GM18517 (cell line): ENCODE measurements around the gene CACNA1C.
"Not testable (repeated sequence)": the region's sequence is repeated elsewhere in the genome, so short reads cannot be mapped to it uniquely, and the experiment has no call there.

Experiments
- ATAC-seq: cut with Tn5 transposase; IDR thresholded peaks from one replicate; pipeline ENCODE4 v1.9.1; 2021; ENCODE audit warnings: mild to moderate bottlenecking, moderate library complexity; ENCODE audit not compliant: unreplicated experiment

Gene CACNA1C

GRCh38 chr12:2462087-2462486 lies 409.3 kb downstream of the CACNA1C start:
- no peak for ATAC-seq

GRCh38 chr12:2463719-2464118 lies 410.9 kb downstream of the CACNA1C start:
- no peak for ATAC-seq

DNA sequence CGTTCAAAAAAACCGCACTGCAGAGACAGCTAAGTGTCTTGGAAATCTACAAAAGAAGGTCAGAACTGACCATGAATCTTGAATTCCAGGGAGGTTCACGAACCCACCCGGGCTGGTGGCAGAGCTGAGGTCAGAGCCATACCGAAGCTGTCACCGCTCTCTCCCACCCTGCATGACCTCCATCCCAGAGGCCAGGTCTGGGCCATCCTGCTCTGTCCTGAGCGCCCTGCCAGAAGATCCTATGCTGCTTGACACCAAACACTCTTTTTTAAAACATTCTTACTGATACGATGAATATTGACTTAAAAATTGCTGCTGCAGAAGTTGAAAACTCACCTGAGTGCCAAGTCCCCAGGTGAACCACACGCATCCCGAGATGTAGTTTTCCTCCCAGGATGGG lies 412.9 kb downstream of the CACNA1C start:
- no peak for ATAC-seq

GRCh38 chr12:2466211-2466610 lies 413.4 kb downstream of the CACNA1C start:
- no peak for ATAC-seq

DNA sequence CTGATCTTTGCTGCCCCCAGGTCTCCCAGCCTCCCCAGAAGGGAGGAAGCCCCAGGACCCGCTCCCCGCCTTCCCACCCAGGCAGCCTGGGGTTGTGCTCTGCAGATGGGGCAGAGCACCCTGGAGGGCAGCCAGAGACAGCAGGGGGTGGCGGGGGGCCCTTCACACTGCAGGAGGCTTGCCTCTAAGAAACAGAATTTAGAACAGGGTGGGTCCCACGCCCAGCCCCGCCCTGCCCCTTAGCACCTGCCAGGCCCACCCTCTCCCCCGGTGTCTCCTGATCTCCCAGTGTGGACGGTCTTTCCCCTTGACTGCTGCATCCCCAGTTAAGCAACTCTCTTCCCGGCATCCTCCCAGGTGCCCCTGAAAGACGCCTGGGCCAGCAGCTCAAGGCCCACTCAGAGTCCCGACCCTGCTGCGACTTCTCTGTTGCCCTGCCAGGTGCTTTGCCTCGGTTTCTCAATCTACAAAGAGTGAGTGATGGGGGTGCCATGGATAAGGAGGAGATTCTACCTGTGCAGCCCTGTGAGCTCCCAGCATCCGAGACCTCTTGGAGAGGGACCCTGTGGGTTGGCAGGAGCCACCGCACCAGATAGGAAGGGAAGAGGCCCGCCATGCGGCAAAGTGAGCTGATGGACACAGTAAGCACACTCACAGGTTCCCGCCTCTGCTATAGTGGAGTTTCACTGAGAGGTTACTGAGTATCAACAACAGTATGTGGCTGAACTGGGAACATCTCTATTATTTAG lies 414.8 kb downstream of the CACNA1C start:
- ATAC-seq, result no peak

DNA sequence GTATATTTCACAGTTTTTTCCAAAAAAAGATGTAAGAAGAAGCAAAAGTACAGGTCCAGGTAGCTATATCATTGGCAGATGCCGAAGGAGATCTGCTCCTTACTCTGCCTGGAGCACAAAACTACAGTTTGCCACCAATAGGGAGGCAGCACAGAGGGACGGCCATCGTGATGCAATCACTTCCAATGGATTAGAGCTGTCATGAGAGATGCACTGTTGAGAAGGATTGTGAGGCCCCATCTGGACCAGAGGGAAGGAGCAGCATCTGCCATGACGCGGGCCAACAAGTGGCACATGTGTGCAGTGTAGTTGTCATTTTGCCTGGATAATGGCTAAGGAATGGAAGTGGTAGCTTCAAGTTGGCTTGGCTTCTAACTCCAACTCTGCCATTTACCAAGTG lies 423.2 kb downstream of the CACNA1C start:
- no peak for ATAC-seq

DNA sequence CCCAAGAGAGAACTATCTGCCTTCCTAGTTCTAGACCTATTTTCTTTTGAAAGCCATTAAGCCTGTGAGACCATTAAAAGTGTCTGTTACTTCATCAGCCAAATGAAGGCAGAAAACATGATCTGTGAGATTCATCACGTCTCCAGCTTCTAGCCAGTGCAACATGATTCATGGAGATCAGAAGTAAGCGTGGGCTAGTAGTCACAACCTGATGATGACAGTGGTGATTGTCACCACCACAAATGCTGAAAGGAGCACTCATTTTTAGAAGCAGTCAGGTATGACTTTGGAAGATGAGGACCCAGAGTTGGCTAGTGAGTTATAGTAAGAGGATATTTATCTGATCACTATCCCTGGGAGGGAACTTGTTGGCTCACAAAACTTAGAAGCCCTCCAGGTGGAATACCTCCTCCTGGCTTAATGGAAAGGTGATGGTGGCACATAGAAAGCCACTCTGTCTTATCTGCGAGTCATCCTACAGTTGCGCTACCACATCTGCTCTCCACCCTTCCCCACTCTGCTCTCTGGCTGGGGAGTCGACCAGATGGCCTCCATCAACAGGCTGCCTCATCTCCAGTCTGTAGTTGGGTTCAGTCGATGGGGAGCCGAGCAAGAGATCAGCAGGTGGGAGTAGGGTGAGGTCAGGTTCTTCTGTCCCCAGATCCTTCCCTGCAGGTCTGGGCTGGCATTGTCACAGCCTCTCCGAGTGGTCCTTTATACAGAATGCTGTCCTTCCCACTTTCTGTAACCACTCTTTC lies 424.4 kb downstream of the CACNA1C start:
- ATAC-seq, result no peak

GRCh38 chr12:2479851-2480535 lies 427.2 kb downstream of the CACNA1C start:
- no peak for ATAC-seq

DNA sequence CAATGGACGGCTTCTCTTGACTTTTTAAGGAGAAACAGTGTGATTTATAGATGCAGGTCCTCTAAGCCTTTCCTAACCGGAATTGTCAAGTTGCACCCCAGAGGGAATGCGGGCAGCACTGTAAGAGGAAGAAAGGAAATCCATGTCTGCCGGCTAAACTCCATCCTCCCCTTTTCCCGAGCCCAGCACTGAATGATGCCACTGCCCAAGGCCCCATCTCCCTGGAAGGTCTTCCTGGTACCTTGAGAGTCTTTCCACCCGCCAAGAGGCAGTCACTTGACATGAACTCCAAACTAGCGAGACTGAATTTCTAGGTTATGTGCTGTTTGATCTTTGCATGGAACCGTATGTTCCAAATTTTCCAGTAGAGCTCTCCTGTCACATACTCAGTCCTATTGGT lies 428.6 kb downstream of the CACNA1C start:
- ATAC-seq, result no peak

DNA sequence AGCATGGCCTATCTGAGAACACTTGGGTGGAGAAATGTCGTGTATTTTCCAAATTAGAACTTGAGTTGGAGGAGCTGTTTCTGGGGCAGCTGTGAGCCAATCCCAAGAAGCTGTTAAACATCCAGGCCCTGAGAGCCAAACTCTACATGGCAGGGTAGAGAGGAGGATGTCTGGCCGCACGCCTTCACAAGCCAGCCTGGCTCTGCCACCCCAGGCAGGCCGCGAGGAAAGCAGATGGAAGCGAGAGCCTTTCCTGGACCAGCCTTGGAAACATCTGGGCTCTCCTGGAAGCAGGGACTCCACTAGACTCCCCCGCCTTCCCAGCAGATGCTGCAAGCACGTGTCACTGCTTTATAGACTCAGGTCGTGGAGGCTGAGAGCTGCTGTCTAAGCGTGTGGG lies 429.2 kb downstream of the CACNA1C start:
- ATAC-seq, result no peak

- ATAC-seq, result no peak
Measured at GRCh38 chr12:2482938-2483660, 430.3 kb downstream of the CACNA1C start.

GRCh38 chr12:2483713-2484112 lies 430.9 kb downstream of the CACNA1C start:
- ATAC-seq, result no peak

DNA sequence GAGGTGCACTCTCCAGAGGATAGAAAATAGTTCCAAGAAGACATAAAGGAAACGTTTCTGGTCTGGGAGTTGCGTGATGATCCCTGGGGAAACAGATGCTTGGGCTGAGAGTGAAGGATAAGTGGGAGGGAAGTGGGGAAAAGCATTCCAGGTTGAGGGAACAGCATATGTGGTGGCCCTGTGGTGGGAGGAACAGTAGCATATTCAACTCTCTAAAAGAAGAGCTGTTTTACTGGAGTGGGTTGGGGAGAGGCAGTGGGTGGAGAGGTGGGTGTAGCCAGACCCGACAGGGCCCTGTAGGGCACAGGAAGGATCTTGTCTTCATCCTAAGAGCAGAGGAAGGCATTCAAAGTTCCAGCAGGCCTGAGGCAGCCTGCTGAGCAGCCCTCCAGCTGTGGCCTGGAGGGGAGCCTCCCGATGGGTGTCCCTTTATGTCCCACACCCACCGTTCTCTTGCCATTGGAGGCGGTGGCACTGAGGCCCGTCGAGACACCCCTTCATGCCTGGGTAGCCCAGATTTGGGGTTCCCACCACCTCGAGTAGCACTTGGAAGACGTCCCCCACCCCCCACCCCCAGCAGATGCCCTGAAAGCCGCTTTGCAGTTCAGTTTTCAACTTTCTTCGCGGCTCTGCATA lies 431.5 kb downstream of the CACNA1C start:
- no peak for ATAC-seq

- ATAC-seq, result no peak
Measured at GRCh38 chr12:2485681-2486080, 432.9 kb downstream of the CACNA1C start.

- ATAC-seq, result no peak
Measured at GRCh38 chr12:2486796-2487195, 434.0 kb downstream of the CACNA1C start.

DNA sequence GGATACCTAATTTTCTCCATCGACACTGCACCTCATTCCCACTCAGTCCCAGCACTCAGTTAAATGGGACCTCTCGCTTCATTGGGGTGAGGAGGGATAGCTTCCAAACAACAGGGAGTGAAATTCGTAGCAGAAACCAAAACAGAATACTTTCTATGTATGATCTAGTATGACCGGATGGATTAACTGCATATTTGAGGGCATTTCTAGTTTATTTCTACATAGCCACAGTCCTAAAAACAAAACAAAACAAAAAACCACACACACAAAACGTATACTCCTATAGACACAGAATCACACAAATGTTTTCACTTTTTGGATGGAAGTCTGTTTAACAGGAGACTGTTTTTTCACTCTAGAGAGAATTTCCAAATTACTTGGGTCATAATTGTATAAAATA lies 434.5 kb downstream of the CACNA1C start:
- ATAC-seq, result no peak

- no peak for ATAC-seq
Measured at GRCh38 chr12:2488131-2488530, 435.3 kb downstream of the CACNA1C start.

DNA sequence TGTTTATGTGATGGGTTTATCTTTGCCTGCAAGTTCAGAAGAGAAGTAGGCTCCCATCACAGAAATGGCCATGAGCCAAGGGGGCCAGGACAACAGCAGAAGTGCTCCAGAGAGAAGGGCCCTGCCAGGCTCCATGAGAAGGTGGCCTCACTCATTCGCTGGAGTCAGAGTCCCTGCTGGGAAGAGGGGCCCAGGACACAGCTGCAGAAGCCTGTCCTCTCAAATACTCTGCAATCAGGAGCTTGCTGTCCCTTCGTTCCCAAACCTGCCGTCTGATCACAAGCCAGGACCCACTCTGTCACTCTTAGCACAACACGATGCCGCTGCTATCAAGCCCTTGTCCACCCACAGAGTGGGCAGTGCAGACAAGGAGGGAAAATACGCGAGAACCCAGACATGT lies 435.8 kb downstream of the CACNA1C start:
- no peak for ATAC-seq

GRCh38 chr12:2489275-2489674 lies 436.5 kb downstream of the CACNA1C start:
- no peak for ATAC-seq

- ATAC-seq, result no peak
Measured at GRCh38 chr12:2490831-2491230, 438.0 kb downstream of the CACNA1C start.

GRCh38 chr12:2491349-2491748 lies 438.6 kb downstream of the CACNA1C start:
- ATAC-seq, result not testable (repeated sequence)
